ENCODE data around the gene RRP1B. TPM values are rescaled to one million over a fixed set of nuclear protein-coding genes. Genes with fewer than 3 reads are reported as not detected.
"Not testable (repeated sequence)": the region's sequence is repeated elsewhere in the genome, so short reads cannot be mapped to it uniquely, and the experiment has no call there.

Gene RRP1B
- total RNA-seq, 2 donors from 2014 or later = 17.6 to 31.5 TPM

DNA sequence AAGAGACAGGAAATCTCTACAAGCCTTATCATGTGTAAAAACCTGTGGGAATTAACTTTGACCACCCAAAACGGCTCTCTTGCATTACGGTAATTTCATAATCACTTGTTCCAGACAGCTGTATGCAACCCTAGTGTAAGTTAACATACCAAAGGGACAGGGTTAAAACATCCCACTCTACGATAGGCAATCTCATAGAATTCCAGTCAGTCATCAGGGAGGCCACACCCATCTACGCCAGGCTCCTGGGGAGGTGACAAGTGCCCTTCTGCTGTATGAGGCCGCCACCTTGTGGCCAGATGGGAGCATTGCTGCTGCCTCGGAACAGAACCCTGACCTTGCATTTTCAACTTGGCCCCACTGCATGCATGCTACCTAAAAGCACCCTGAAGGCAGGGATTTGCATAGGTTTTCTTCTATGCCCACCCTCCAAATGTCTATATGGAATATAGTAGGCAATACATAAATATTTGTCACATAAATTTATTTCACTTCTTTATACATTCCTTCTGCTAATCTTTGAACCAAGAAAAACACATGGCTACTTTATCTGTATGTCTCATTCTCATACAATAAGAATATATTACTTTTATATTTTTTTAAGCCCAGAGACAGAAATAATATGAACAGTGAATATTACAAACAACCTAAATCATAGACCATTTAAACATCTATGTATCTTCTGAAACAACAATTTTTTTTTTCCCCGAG lies 12.7 kb upstream of the RRP1B start:
- DNase-seq (ENCODE audit: low spot score) = peak; percentile 80
- Histone ChIP-seq H3K4me3 (no peak overlapping the region), H3K27me3 (replicated peaks; ENCODE audit: insufficient read depth) (no peaks in the 10 kb centered on the region), H3K4me1 (ENCODE audit: control insufficient read depth in 1 of 2, low read depth in 2 of 2) (peaks cover 0 to 9% of the 10 kb centered on the region in 2 donors), H3K27ac (no peak overlapping the region), H3K9me3 (no peaks in the 10 kb centered on the region), H3K36me3 (no peaks in the 10 kb centered on the region)
- ATAC-seq (ENCODE audit: insufficient number of reproducible peaks, low FRiP score, low read depth) = peak; percentile 87
- TF ChIP-seq, protein P1, sequence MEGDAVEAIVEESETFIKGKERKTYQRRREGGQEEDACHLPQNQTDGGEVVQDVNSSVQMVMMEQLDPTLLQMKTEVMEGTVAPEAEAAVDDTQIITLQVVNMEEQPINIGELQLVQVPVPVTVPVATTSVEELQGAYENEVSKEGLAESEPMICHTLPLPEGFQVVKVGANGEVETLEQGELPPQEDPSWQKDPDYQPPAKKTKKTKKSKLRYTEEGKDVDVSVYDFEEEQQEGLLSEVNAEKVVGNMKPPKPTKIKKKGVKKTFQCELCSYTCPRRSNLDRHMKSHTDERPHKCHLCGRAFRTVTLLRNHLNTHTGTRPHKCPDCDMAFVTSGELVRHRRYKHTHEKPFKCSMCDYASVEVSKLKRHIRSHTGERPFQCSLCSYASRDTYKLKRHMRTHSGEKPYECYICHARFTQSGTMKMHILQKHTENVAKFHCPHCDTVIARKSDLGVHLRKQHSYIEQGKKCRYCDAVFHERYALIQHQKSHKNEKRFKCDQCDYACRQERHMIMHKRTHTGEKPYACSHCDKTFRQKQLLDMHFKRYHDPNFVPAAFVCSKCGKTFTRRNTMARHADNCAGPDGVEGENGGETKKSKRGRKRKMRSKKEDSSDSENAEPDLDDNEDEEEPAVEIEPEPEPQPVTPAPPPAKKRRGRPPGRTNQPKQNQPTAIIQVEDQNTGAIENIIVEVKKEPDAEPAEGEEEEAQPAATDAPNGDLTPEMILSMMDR (IDR thresholded peaks at IDR 0.05) = peak; percentile 99

- no peak for ATAC-seq (ENCODE audit: insufficient number of reproducible peaks, low FRiP score, low read depth)
- Histone ChIP-seq H3K36me3 (no peaks in the 10 kb centered on the region), H3K27ac (no peak overlapping the region), H3K9me3 (no peaks in the 10 kb centered on the region), H3K4me3 (no peak overlapping the region), H3K27me3 (replicated peaks; ENCODE audit: insufficient read depth) (no peaks in the 10 kb centered on the region), H3K4me1 (ENCODE audit: control insufficient read depth in 1 of 2, low read depth in 2 of 2) (peaks cover 0 to 9% of the 10 kb centered on the region in 2 donors)
- DNase-seq (ENCODE audit: low spot score) = no peak
- TF ChIP-seq, protein P1 (IDR thresholded peaks at IDR 0.05) = no peak
Observed at GRCh38 chr21:43648171-43648570, 11.2 kb upstream of the RRP1B start.

DNA sequence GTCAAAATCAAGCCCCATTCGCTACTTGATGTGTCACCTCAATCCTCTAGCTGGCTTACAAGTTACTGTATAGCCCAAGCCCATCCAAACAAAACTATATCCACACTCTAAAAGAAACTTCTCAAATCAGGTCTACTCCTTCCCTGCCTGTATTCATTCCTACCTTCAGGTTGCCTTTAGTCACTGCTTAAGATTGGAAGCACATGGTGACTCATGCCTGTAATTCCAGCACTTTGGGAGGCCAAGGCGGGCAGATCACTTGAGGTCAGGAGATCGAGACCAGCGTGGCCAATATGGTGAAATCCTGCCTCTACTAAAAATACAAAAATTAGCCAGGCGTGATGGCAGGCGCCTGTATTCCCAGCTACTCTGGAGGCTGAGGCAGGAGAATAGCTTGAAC lies 7.4 kb upstream of the RRP1B start:
- H3K27ac ChIP-seq; H3K4me3 ChIP-seq; H3K27me3 ChIP-seq (replicated peaks; ENCODE audit: insufficient read depth); H3K9me3 ChIP-seq; ATAC-seq (ENCODE audit: insufficient number of reproducible peaks, low FRiP score, low read depth); DNase-seq (ENCODE audit: low spot score); H3K4me1 ChIP-seq (ENCODE audit: control insufficient read depth in 1 of 2, low read depth in 2 of 2); H3K36me3 ChIP-seq: not testable (repeated sequence)

DNA sequence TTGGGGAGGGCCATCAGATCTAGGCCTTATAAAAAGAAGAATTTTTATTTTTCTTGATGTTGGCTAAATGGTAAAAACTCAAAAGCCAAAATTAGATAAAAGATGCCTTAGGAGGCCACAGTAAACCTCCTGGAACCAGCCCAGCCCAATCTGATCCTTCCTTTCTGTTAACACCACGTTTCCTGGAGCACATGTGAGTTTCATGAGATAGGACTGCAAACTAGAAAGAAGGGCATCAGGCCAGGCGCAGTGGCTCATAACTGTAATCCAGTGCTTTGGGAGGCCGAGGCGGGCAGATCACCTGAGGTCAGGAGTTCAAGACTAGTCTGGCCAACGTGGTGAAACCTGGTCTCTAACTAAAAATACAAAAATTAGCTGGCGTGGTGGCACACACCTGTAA lies 6.7 kb upstream of the RRP1B start:
- H3K36me3 ChIP-seq = no peaks in the 10 kb centered on the region
- H3K4me3 ChIP-seq = no peak overlapping the region
- DNase-seq (ENCODE audit: low spot score) (no peak), ATAC-seq (ENCODE audit: insufficient number of reproducible peaks, low FRiP score, low read depth) (no peak)
- no peaks in the 10 kb centered on the region for H3K9me3 ChIP-seq
- H3K27me3 ChIP-seq (replicated peaks; ENCODE audit: insufficient read depth) = no peaks in the 10 kb centered on the region
- no peaks in the 10 kb centered on the region for H3K4me1 ChIP-seq (ENCODE audit: control insufficient read depth in 1 of 2, low read depth in 2 of 2)
- TF ChIP-seq, protein P1 (IDR thresholded peaks at IDR 0.05) = no peak
- H3K27ac ChIP-seq = no peak overlapping the region

GRCh38 chr21:43653626-43654025 lies 5.7 kb upstream of the RRP1B start:
- ATAC-seq (ENCODE audit: insufficient number of reproducible peaks, low FRiP score, low read depth) = no peak
- DNase-seq (ENCODE audit: low spot score) = no peak
- TF ChIP-seq, protein P1 (IDR thresholded peaks at IDR 0.05) = no peak
- no peaks in the 10 kb centered on the region for H3K27me3 ChIP-seq (replicated peaks; ENCODE audit: insufficient read depth)
- H3K4me1 ChIP-seq (ENCODE audit: control insufficient read depth in 1 of 2, low read depth in 2 of 2) = peaks cover 0 to under 1% of the 10 kb centered on the region in 2 donors
- H3K9me3 ChIP-seq = no peaks in the 10 kb centered on the region
- no peak overlapping the region for H3K27ac ChIP-seq
- H3K4me3 ChIP-seq = no peak overlapping the region
- no peaks in the 10 kb centered on the region for H3K36me3 ChIP-seq

All from thoracic aorta (tissue), 2 donors.